Globus pallidus (tissue), 1 donor: ENCODE data around the gene ZNF654.
A peak's percentile ranks its signal among the peaks of the same experiment; 100 is the strongest.
"Not testable (repeated sequence)": the region's sequence is repeated elsewhere in the genome, so short reads cannot be mapped to it uniquely, and the experiment has no call there.

Experiments
- DNase-seq: peaks from one replicate; pipeline ENCODE4 v3.0.0-alpha.2; 2015; ENCODE audit warnings: low spot score

Gene ZNF654

DNA sequence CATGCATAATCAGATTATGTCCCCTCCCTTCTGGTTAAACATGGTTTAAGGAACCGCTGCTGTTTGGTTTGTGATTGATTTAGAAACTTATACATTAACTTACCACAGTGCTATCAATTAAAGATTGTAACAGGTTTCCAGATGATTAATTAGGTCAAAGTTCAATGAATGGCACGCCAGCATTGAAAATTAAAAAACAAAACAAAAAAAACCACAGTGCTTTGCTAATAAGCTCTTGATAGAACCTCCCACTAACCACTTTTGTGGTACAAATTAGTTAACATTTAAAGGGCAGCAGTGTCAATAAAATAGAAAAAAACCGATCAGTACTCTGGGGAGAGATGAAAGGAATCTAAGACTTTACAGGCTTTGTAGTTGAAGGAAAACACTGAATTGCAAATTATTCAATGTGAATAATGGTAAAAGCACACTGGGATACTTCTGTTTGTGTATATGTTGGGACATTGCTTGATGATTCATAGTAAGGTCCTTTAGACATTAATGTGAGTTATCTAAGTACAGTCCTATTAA, 83.1 kb downstream of the ZNF654 start:
- no peak for DNase-seq

DNA sequence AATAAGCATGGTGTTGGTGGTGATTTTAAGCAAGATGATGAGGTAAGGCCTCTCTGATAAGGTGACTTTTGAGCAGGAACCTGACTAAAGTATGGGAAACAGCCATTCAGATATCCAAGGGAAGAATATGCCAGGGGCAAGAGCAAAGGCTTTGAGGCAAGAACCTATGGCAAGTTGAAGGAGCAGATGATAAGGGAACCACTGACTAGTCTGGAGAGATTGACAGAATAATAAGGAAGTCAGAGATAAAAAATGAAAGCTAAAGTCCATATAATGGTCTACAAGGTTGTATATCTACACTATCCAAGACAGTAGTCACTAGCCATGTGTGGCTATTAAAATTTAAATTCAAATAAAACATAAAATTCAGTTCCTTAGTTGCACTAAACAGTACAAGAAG, 88.2 kb downstream of the ZNF654 start:
- no peak for DNase-seq

DNA sequence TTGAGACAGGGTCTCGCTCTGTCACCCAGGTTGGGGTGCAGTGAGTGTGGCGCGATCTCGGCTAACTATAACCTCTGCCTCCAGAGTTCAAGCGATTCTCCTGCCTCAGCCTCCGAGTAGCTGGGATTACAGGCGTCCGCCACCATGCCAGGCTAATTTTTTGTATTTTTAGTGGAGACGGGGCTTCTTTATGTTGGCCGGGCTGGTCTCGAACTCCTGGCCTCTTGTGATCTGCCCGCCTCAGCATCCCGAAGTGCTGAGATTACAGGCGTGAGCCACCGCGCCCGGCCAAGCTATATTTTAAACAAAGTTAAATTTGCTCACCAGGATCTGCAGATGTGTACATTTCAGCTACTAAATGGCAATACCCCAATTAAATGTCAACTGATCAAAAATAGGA, 89.6 kb downstream of the ZNF654 start:
- no peak for DNase-seq

DNA sequence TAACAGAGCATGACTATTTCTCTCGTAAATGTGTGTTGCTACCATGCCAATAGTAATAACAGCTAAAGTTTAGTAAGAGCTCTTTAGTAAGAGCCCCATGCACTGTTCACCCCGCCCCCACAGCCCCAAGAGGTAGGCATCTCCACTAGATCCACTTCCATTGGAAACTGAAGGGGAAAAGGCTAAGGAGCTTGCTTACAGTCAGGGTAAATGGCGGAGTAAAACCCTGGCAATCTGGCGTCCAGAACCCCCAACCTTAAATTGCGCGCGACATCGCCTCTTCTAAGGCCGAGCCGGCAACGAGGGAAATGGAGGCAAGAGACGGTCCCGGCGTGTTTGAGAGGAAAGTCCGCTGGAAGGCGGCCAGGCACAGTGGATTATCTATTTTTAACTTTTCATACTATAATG, 90.0 kb downstream of the ZNF654 start:
- DNase-seq = no peak

DNA sequence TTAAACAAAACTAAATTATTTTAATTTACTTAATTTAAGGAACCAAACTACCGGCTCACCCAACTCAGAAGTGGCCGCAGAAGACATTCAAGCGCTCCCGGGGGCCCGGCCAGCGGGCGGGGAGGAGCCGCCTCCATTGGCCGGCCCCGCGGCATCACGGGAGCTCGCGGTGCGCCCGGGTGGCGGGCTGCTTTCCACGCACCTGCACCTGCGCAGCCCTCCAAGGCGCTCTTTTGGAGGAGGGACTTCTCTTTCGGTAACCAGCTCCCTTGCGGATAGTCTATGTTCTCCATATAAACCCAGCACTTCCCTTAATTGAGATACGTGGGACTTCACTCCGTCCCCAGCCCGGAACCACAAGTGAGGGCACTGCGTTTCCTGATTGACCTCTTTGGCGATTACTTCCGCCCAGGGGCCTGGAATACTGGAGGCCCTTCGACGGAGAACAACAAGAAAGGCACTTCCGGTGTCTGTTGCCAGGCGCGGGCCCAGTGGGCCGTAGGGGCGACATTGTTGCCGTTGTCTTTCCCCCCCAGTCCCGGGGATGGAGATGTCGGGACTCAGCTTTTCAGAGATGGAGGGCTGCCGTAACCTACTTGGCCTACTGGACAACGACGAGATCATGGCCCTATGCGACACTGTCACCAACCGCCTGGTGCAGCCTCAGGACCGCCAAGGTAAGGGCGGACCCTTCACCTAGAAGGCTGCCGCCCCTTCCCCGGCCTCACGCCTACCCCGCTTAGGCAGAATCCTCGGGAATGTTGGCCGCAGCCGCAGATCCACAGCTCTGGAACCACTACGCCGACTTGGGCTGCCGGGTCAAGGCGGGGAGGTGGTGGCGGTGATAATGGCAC, 90.7 kb downstream of the ZNF654 start, which contains the start of gene C3orf38:
TSS of gene C3orf38 (plus strand) at position 451 of the 854 bp plus-strand sequence. CDS start at position 545, 94 bp downstream.
- DNase-seq = peak; percentile 96

DNA sequence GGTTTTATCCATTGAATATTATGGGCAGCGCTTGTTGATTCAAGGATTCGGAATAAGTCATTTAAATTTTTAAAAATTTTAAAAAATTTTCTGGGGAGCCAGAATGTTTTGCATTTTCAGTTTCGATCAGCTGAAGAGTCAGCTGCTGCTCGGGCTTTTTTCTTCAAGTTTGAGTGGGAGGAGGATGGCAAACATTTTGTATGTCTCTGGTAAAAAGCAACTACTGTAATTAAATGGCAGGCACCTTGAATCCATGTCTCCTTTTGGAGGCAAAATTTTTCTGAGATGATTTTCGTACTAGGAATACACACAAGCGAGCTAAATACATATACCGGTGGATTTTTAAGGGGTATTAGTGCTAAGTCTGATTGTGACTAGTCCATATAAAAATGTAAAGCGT, 91.3 kb downstream of the ZNF654 start:
- no peak for DNase-seq

DNA sequence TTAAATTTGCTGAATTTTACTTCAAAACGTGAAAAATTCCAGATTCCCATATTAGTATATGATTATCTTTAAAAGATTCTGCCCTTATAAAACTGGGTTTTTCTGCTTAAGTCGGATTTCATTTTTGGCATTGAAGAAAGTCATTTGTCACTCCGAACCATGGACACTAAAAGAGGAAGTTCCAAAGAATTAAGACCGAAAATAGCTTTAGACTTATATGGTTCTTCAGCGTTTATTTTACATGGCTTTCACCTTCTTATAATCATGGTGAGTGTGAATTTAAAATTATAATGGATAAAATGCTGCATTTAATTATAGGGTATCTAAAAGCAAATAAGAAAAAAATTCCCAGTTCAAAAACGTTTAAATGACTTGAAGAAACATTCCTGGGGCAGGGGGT, 91.8 kb downstream of the ZNF654 start:
- peak; percentile 11 for DNase-seq

DNA sequence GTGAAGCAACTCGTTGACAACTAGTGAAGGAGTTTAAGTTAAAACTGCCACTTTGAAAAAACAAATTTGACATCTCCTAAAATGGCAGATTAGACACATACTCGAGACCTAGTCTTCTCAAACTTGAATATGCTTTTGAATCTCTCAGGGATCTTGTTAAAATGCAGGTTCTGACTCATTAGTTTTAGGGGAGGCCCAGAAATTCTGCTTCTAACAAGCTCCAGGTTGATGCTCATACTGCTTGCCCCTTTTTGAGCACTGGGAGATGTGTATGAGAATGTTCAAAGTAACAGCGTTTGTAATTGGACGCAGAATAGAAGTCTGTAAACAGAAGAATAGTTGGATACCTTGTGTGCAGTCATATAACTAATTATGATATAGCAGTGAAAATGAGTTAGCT, 92.3 kb downstream of the ZNF654 start:
- DNase-seq = peak; percentile 4

DNA sequence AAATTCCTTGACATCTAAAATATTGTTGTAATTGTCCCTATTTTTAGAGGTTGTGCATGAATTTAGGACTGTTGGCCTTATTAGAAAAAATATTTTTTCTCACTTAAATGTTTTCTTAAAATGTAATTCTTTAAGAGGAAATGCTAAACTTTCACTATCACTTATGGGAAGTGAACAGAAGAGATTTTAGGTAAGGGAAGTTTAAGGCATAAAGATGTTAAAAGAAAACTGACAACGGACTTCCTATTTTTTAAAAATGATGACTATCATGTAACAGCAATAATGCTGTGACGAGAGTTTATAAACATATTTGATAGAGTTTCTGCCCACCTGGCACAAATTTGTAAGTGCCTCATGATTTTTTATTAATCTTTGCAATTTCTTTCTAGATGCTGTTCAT, 93.8 kb downstream of the ZNF654 start:
- DNase-seq = no peak

DNA sequence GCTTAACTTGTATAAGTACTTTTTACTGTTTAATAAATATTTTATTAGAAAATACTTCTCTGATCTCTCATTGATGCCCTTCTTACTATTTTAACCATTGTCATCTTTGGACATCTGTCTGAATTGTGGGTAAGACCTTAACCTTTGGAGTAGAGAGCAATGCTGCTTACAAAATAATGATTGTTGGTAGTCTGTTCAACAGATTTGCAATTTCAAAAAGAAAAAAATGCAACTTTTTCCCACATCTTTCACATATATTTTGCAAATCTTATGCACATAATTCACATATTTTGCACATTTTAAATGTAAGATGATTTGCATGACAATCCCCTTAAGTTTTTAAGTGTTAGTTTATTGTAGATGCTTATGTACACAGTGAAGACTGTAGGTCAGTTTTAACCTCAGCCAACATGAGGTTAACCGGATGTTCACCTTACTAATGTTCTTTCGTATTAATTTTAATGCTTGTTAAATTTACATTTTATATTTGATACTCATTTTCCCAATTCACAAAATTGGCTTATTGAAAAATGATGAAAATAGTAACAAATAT, 107.4 kb downstream of the ZNF654 start:
- DNase-seq = no peak

DNA sequence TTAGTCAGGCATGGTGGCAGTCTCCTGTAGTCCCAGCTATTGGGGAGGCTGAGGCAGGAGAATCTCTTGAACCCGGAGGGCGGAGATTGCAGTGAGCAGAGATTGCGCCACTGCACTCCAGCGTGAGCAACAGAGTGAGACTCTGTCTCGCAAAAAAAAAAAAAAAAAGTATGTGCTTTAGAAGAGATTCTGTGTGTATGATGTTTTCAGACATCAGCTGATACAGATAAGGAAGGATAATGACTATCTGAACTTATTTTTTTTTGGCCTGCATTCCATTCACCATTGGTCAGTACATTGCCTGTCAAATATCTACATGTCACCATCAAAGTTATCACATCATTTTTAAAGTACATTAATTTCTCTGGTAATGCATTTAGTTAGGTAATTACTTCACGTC, 108.1 kb downstream of the ZNF654 start:
- DNase-seq = no peak

DNA sequence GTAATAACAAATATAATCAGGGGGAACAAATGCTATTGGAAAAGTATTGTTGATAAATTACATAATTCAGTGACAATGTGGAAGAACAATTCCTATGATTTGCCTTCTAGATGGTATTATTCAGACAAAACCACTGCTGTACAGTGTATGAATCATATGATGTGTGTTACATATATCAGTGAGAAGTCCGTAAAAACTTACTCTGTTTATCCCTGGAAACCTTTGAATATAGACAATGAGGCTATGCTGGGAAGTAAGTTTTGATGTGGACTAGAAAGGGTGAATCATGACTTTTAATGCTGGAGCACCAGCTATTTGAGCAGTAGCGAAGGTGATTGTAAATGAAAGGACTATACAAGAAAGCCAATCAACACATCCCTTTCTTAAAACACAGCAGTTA, 108.6 kb downstream of the ZNF654 start:
- no peak for DNase-seq

DNA sequence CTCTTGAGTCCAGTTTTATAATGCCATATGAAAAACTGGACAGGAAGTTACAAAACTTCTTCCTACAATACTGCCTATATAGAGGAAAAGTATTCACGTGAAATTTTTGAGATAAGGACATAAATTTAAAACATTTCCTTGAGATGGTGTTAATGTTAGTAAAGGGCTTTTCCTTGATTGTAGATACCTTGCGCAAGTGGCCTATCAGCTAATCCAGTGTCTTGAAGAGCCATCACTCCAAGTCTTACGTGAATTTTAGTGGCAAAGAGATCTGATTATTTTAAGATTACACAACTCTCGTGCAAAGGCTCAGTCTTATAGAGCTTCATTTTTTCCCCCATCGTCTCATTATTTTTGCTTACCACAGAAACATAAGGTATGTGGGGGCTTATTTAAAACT, 109.1 kb downstream of the ZNF654 start:
- no peak for DNase-seq

DNA sequence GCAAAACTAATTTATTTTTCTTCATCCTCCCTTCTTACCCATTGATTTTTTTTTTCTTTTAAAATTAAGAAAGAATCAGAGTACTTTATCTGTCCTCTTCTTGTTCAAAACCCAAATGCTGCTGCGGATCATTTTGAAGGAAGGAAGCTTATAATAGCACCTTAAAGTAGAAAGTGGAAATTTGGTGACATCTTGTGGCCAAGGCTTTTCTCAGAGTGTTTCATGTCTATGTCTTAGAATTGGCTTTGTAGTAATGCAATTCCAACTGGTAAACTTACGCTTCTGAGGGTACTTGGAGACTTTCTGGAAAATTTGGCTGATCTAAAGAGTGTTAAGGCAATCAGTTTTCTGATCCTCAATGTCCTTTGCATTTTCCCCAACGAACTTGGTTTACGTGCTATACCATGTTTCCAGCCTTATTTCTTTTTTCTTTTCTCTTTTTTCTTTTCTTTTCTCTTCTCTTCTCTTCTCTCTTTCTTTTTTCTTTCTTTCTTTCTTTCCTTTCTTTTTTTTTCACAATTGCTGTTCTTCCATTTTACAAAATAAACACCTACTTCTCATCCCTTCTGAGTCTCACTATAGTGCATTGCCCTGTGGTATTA, 121.4 kb downstream of the ZNF654 start:
- peak; percentile 35 for DNase-seq

DNA sequence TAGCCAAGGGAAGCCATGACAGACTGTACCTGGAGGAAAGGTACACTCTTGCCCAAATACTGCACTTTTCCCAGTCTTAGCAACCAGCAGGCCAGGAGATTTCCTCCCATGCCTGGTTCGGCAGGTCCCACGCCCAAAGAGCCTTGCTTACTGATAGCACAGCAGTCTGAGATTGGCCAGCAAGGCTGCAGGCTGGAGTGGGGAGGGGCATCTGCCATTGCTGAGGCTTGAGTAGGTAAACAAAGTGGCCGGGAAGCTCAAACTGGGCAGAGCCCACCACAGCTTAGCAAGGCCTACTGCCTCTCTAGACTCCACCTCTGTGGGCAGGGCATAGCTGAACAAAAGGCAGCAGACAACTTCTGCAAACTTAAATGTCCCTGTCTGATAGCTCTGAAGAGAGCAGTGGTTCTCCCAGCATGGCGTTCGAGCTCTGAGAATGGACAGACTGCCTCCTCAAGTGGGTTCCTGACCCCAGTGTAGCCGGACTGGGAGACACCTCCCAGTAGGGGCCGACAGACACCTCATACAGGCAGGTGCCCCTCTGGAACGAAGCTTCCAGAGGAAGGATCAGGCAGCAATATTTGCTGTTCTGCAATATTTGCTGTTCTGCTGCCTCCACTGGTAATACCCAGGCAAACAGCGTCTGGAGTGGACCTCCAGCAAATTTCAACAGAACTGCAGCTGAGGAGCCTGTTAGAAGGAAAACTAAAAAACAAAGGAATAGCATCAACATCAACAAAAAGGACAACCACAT, 123.3 kb downstream of the ZNF654 start:
- DNase-seq = not testable (repeated sequence)

DNA sequence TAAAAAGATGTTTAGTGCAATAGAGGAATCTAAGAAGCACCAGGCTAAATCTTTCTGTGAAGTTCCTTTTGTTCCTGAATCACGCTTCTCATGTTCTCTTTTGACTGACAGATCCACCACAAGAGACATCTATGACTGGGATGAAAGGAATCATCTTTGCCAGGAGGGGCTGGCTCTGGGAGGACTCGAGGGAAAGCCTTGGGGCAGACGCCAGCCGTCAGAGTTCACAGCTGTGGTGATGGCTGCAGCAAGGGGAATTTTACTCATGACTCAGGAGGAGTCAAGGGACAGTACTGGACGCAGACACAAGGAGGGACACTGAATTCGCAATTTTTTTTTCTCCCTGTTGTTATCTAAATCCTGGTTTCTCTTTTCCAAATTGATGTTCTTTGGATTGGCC, 129.4 kb downstream of the ZNF654 start:
- DNase-seq = peak; percentile 85

DNA sequence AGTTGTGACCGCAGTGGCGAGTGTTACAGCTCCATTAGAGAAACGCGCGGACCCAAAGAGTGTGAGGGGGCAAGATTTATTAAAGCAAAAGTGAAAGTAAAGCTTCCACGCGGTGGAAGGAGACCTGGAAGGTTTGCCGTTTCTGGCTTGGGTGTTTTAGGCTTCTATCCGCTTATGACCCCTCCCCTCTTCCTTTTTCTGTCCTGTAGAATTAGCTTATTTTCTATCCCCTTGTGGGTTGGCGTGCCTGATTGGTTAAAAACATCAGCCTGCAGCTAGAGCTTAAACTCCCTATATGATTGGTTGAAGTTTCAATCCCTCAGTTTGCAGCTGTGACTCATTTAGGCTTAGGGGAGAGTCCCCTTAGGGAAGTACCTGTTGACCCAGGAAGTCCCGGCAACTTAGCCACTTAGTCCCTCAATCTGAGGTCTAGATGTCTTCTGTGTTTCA, 130.3 kb downstream of the ZNF654 start:
- no peak for DNase-seq

DNA sequence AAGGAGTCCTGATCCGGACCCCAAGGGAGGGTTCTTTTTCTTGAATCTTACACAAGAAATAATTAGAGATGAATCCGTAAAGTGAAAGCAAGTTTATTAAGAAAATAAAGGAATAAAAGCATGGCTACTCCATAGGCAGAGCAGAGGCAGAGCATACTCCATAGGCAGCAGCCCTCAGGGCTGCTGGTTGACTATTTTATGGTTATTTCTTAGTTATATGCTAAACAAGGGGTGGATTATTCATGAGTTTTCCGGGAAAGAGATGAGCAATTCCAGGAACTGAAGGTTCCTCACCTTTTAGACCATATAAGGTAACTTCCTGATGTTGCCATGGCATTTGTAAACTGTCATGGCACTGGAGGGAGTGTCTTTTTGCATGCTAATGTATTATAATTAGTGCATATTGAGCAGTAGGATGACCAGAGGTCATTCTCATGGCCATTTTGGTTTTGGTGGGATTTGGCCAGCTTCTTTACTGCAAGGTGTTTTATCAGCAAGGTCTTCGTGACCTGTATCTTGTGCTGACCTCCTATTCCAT, 132.9 kb downstream of the ZNF654 start:
- no peak for DNase-seq

DNA sequence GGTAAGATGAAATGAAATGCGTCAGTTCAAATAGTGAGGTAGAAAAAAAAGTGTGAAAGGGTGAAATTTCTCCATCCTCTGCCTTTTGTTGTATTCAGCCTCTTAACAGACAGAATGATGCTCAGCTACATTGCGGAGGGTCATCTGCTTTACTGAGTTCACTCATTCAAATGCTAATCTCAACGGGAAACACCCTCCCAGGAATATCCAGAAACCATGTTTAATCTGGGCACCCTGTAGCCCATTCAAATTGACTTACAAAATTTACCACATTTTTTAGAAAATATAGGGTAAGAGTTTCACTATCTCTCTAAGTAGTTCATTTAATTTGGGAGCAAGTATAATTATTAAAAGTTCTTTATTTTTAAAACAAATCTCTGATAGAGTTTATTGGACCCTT, 133.6 kb downstream of the ZNF654 start:
- no peak for DNase-seq
